GM12873 (cell line): ENCODE data around the gene FSD2.

Experiments used
- CTCF ChIP-seq: IDR thresholded peaks from 2 replicates; pipeline ENCODE4 v1.5.1; 2012; ENCODE audit warnings: low read depth, mild to moderate bottlenecking, moderate library complexity, low read length, control low read depth; ENCODE audit not compliant: insufficient read depth; ENCODE audit errors: missing control alignments

FSD2 gene

GRCh38 chr15:82805994-82806406 lies at the start of gene FSD2:
FSD2 (minus strand) TSS chr15:82806069; CDS start chr15:82787390, 18,679 bp downstream.
- TF ChIP-seq CTCF, result peak; percentile 38

- no peak for TF ChIP-seq CTCF
Observed at GRCh38 chr15:82854554-82854953, 48.7 kb upstream of the FSD2 start.

- TF ChIP-seq CTCF, result no peak
Observed at GRCh38 chr15:82852941-82853561, 47.2 kb upstream of the FSD2 start.

GRCh38 chr15:82851981-82852511 lies 46.2 kb upstream of the FSD2 start:
- TF ChIP-seq CTCF, result no peak

GRCh38 chr15:82851306-82851850 lies 45.5 kb upstream of the FSD2 start:
- TF ChIP-seq CTCF, result no peak

GRCh38 chr15:82850731-82851130 lies 44.9 kb upstream of the FSD2 start:
- no peak for TF ChIP-seq CTCF

- TF ChIP-seq CTCF, result peak; percentile 79
Observed at GRCh38 chr15:82849556-82850512, 44.0 kb upstream of the FSD2 start.
